Activated gamma-delta T cell treated with Interleukin-2 at 50 U/mL for 16 hours (primary cell): Measurements from ENCODE around the gene GIT1.
"Not testable (repeated sequence)": the region's sequence is repeated elsewhere in the genome, so short reads cannot be mapped to it uniquely, and the experiment has no call there.

Experiments used
- DNase-seq: peaks from one replicate; pipeline ENCODE4 v3.0.0-alpha.2; 2020

The GIT1 gene

DNA sequence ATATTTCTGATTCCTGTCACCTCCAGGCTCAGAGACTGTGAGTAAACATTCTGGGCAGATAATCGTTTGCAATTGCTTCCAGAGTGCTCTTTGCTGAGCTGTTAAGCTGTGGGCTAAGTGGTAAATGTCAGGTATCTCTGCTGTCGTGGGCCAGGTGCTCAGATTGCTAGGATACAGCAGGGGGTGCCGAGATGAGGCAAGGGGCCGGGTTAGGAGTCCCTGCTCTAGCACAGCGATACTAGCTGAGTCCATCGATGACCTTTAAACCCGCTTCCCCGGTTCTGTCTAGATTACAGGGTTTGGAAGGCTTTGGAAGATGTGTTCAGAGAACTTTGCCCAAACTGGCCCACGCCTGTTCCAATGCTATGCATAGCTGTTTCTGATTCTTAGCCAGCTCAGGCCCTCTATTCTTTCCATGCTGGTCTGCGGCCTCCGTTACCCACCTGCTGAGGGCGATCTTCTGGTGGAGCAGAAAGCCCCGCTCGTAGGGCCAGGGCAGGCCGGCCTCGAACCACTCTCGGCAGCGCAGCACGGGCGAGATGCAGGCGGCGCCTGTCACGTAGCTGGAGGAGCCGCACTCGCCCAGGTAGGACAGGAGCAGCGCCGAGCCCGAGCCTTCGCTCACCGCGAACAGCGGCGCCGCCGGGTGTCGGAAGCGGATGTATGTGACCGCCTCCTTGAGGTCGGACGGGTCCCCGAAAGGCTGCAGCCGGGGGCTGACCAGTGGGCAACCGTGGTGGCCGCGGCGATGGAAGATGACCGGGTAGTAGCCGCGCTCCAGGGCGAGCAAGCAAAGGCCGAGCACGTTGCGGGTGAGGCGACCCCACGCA is 23.6 kb downstream of the GIT1 start:
- DNase-seq, result peak; percentile 51

DNA sequence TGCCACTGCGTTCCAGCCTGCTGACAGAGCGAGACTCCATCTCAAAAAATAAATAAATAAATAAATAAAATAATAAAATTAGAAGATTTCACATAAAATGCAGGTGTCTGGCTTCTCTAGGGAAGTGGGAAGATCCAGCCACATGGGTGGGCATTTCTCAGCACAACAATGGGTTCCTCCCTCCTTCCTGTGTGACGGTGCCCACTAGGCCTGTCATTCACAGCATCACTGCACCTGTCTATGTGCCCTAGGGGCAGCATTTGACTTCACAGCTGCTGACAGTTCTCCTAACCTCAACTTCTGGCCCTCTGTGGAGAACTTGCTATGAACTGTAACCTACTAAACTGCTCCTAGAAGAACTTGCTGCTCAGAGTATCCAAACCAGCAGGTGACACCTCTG is 25.6 kb downstream of the GIT1 start:
- DNase-seq, result no peak

DNA sequence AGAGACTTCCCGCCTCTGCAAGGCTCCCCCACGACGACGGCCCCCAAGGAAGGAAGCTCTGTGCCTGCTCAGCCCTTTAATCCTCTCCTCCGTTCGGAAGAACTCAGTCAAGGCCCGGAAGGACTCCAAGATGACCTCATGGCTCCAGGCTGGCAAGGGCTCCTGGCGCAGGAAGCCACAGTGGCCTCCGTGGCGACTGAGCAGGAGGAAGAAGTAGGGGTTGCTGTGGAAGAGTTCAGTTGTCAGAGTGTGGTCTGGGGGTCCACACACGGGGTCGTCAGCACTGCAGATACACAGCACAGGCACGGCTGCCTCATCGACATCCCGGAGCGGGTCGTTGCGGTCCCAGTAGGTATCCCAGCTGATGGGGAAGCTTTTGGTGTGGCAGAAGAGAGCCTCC is 26.8 kb downstream of the GIT1 start:
- DNase-seq, result no peak

DNA sequence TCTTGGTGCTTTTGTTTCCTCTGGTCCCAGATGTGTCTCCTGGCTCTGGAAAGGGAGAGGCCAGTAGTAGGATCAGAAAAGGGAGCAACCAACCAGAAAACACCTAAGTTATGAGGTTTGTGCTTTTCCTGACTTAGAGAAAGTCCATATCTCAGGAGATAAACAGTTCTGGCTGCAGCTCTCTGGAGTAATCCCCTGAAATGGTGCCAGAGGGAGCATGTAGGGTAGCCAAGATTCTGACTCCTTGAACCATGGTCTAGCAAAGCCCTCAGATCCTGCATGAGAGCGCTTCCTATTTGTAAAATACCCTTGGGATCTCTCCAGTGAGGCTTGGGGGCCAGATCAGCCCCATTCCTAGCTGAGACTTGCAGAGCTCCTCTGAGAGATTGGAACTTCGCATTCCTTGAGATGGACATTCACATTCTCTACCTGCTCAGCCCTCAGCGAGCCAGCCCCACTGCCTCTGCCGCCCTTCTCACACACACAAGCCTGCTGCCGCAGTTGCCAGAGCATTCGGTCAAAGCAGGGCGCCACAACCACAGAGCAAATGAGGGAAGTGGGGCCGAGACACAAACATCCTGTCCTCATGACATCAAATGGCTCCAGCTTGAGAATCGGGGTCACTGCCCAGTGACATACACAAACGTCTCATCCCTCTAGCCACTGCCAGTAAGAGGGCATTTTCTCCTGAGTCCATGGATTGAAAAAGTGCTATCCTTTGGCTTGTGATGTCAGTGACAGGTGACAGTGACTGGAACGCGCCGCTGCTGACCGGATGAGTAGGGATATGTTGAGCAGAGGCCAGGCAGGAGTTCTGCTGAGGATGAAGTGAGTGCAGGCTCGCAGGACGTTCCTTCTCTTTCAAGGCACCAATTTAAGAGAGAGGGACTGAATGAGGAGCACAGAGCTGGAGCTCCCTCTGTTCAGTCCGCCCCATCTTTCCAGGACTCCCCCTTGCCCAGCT is 27.6 kb downstream of the GIT1 start:
- DNase-seq, result no peak

DNA sequence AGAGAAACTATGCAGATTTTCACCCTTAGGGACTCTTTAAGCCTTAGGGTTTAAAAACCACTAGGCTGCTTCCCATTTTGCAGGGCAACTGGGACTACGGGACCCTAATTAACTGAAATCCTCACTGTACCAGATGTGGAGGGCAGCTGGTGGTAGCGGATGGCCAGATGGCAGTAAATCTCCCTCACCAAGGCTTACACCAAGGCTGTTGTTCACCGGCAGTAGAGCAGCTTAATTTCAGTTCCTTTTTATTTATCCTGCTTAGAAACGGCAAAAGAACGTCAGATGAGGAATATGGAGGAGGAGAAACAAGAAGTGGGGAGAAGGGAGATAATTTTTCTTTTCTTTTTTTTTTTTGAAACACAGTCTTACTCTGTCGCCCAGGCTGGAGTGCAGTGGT is 29.1 kb downstream of the GIT1 start:
- no peak for DNase-seq

- no peak for DNase-seq
Measured at GRCh38 chr17:29559640-29560039, 29.8 kb downstream of the GIT1 start.

GRCh38 chr17:29558139-29558538 is 31.3 kb downstream of the GIT1 start:
- not testable (repeated sequence) for DNase-seq

- DNase-seq, result no peak
Measured at GRCh38 chr17:29557739-29558116, 31.7 kb downstream of the GIT1 start.

- DNase-seq, result no peak
Measured at GRCh38 chr17:29557085-29557738, 32.2 kb downstream of the GIT1 start.

DNA sequence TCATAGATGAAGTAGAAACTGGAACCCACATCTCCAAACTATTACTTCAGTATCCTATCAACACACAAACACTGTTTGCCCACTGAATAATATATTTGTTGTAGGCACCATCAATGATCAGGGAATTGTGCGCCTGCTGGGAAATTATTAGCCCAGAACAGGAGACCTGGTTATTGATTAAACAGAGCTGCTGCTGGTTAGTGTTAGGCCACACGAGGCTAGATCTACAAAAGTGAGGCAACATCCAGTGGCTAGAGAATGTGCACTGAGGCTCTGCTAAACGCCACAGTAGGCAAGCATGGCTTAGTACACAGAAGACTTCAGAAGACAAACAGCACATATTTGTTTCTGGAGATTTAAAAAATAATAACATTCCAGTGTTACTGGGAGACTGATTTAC is 33.6 kb downstream of the GIT1 start:
- no peak for DNase-seq

DNA sequence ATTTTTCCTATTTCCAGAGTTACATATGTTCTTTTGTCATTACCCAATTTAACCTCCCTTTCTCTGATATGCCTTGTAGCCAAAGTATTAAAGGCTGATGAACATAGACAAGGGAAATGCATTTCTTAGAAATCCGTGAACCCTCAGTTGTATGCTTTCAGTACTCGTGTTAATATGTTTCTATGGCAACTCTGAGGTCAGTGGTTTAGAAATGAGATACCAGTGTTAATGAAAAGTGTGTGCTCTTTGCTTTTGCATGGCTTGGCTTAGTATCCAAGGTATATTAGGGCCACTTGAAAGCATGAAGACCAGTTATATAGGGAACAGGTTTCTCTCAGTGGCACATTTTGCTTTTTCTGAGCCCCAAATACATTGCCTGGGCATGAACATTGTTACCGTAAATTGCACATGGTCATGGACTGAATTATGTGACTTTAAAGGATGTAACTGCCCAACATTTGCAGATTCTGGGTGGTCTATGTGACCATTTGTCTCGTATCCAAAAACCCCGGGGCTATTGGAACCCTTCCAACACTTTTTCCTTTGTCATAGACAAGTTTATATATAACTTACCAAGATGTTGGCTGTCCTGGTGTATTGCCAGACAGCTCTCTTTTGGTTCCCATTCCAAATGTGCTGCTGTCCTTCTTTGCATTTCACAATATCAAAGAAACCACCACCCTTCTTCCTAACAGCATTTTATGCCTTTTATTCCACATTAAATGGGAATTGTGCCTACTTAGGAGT is 40.1 kb downstream of the GIT1 start:
- DNase-seq, result no peak

GRCh38 chr17:29546830-29547229 is 42.6 kb downstream of the GIT1 start:
- no peak for DNase-seq

GRCh38 chr17:29546085-29546484 is 43.4 kb downstream of the GIT1 start:
- no peak for DNase-seq

GRCh38 chr17:29544066-29544465 is 45.4 kb downstream of the GIT1 start:
- DNase-seq, result no peak

- DNase-seq, result no peak
Measured at GRCh38 chr17:29533976-29534375, 55.5 kb downstream of the GIT1 start.

- no peak for DNase-seq
Measured at GRCh38 chr17:29526322-29526721, 63.1 kb downstream of the GIT1 start.

DNA sequence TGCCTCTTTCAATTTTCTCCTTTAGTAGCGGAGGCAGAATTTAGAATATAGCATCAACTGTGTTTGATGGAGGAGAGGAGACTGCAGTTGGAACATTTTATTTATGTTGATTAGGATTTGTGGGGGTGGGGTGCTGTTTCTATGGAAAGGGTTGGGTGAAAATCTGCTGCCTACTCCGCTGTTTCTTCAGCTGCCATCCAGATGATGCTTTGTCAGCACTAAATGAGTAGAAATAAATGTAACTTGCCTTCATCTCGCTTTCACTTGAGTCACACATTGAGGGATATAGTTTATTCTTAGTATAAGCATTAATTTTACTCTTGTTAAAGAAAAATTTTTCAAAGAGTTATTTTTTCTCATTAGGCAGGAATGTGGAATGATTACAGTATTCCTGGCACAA is 64.8 kb downstream of the GIT1 start:
- no peak for DNase-seq
